ENCODE results near the gene KCNIP1.
A peak's percentile ranks its signal among the peaks of the same experiment; 100 is the strongest.

KCNIP1 gene

DNA sequence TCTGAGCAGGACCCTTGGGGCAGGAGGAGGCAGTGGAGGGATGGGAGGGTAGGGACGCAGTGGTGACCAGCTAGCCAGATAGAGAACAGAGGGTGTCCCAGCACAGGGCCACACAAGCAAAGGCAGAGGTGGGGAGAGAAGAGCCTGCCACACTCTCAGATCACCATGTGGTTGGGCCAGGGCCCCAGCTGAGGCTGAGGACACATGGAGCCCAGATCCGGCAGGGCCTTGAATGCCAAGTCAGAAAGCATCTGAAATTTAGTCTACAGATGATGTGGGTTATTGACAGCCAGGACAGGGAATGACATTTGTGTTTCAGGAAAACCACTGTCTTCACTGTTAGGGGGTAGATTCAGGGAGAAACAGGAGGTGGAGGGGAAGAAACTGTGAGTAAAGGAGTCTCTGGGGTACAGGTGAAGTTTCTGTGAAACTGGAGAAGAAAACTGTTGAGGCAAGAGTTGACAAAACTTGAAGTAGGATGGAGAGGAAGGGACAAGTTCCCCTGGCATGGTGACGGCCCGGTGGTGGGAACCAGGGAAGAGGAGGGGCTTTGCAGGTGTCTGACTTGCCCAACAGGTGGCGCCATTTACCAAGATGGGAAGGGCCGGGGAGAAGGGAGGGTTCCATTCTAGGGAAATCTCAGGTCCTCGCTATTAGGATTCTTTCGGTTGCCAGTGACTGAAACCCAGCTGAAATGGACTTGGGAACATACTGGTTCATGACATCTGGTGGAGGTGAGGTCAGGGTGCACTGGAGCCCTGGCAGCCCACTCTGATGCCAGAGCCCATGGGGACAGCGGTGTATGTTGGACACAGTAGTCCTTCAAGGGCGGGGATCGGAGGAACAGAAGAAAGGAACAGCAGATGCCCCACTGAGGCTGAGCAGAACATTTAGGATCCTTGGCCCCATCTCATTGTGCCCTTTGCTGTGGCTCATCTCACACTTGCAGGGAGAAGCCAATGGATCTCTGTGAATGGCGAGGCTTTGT is 100.1 kb downstream of the KCNIP1 start:
- DNase-seq, result peak; percentile 39

GRCh38 chr5:170606941-170607340 is 103.1 kb downstream of the KCNIP1 start:
- no peak for DNase-seq

- no peak for DNase-seq
These were observed 107.8 kb downstream of the KCNIP1 start for GRCh38 chr5:170611449-170612090.

- DNase-seq, result no peak
These were observed 108.4 kb downstream of the KCNIP1 start for GRCh38 chr5:170612256-170612678.

DNA sequence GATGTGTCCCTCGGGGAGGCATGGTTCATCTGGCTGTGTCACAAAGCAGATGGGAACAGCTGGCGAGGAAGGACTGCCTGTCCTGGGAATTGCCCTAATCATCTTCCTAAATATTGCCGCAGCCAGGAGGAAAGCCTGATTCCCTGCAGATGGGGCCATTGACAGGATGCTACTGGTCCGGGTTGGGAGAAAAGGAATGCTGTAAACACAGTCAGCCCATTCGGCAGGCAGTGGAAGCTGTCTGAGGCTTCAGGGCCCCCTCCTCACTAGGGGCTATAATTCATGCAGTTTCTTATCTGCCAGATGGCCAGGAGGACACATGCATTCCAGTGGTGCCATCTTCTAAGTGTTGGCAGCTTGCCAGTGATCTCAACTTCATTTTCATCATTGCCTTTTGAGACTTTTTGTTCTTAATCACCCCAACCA is 110.3 kb downstream of the KCNIP1 start:
- no peak for DNase-seq

GRCh38 chr5:170614720-170615119 is 110.9 kb downstream of the KCNIP1 start:
- DNase-seq, result no peak

DNA sequence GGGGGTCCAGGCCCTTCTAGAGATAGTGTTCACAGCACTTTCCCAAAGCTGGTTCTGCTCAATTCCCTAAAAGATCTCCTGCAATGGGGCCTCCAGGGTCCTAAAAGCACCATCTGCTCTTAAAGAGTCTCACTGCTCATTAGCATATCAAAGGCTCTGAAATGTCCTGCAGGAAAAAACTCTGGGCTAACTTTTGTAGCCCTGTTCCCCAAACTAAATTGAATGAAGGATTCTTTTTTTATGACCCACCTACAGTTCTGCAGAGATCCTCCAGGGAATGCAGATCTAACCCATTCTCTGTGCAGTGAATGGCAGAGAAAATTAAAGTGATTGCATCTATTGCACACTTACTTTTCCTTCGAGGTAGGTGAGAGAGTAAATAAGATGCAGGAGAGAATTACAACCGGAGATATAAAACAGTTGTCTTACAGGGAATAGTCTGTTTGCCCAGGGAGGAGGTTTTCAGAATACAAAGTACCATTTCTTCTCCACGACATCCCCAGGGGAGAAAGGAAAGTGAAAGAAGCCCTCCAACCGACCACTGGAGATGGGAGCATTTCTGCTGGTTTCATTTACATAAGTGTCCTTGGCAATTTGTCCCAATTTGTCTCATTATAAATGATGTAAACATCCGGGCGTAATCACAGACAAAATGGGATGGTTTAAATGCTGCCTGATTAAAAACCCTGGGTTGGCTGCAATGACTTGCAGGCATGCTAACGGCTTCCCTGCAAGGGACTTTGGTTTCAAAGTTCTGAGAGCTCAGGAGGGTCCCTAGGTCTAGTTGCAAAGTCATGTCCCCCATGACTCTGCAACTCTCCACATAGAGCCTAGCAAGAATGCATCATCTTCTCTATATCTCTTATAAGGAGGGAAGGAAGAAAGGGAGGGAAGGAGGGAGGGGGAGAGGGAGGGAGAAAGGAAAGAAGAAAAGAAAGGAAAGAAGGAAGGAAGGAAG is 114.0 kb downstream of the KCNIP1 start:
- DNase-seq, result no peak

- DNase-seq, result no peak
These were observed 116.0 kb downstream of the KCNIP1 start for GRCh38 chr5:170619869-170620268.

GRCh38 chr5:170622933-170623332 is 119.1 kb downstream of the KCNIP1 start:
- no peak for DNase-seq

- DNase-seq, result peak; percentile 9
These were observed 119.9 kb downstream of the KCNIP1 start for GRCh38 chr5:170623576-170624181.

- no peak for DNase-seq
These were observed 121.7 kb downstream of the KCNIP1 start for GRCh38 chr5:170625221-170626165.

- DNase-seq, result no peak
These were observed 122.8 kb downstream of the KCNIP1 start for GRCh38 chr5:170626507-170627150.

- no peak for DNase-seq
These were observed 123.5 kb downstream of the KCNIP1 start for GRCh38 chr5:170627271-170627670.

- no peak for DNase-seq
These were observed 124.2 kb downstream of the KCNIP1 start for GRCh38 chr5:170628028-170628427.

GRCh38 chr5:170628691-170629565 is 125.1 kb downstream of the KCNIP1 start:
- DNase-seq, result no peak

- no peak for DNase-seq
These were observed 125.9 kb downstream of the KCNIP1 start for GRCh38 chr5:170629566-170630175.

- no peak for DNase-seq
These were observed 126.4 kb downstream of the KCNIP1 start for GRCh38 chr5:170630226-170630625.

GRCh38 chr5:170630711-170631141 is 126.9 kb downstream of the KCNIP1 start:
- no peak for DNase-seq
